Measurements from ENCODE around the gene MTTP. TPM values are rescaled to one million over a fixed set of nuclear protein-coding genes. Genes with fewer than 3 reads are reported as not detected.

The MTTP gene
- total RNA-seq, 2 experiments from 2014 or later, result 0.25 to 0.57 TPM

DNA sequence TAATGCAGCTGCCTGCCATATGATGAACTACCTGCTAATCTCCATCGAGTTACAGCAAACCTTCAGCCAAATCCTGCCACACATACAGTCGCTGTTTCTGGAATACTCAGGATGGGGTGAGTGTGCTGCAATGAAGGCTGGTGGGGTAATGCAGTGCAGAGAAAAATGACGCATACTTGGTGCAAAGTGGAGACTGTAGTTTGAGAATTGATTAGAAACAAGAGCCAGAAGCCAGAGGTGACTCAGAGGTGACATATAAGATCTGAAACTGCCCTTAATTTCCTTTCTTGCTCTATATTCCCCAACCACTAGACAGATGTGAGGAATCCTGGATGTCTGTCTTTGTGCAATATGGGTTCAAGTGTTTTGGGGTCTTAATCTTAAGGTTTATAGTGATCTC lies 61.0 kb downstream of the MTTP start:
- no peak overlapping the region for H3K4me2 ChIP-seq (ENCODE audit: low read length)
- no peak for TF ChIP-seq EZH2phosphoT487 (IDR thresholded peaks at IDR 0.05; ENCODE audit: borderline replicate concordance, low read depth, low read length)
- TF ChIP-seq, protein P1, sequence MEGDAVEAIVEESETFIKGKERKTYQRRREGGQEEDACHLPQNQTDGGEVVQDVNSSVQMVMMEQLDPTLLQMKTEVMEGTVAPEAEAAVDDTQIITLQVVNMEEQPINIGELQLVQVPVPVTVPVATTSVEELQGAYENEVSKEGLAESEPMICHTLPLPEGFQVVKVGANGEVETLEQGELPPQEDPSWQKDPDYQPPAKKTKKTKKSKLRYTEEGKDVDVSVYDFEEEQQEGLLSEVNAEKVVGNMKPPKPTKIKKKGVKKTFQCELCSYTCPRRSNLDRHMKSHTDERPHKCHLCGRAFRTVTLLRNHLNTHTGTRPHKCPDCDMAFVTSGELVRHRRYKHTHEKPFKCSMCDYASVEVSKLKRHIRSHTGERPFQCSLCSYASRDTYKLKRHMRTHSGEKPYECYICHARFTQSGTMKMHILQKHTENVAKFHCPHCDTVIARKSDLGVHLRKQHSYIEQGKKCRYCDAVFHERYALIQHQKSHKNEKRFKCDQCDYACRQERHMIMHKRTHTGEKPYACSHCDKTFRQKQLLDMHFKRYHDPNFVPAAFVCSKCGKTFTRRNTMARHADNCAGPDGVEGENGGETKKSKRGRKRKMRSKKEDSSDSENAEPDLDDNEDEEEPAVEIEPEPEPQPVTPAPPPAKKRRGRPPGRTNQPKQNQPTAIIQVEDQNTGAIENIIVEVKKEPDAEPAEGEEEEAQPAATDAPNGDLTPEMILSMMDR (conservative IDR thresholded peaks at IDR 0.05; ENCODE audit: low read length), result no peak
- H3K4me3 ChIP-seq (ENCODE audit: low read depth, low read length, poor library complexity, severe bottlenecking), result no peak overlapping the region
- H3K27ac ChIP-seq (ENCODE audit: low read depth, low read length, poor library complexity, severe bottlenecking), result no peak overlapping the region
- no peaks in the 10 kb centered on the region for H3K36me3 ChIP-seq (ENCODE audit: insufficient read depth, low read length)
- no TSS peak for BruUV-seq (replicated peaks)
- CTCF ChIA-PET (ENCODE audit: unreplicated experiment), result no interaction called here
- H3K79me2 ChIP-seq (ENCODE audit: insufficient read depth, low read depth, low read length), result no peaks in the 10 kb centered on the region
- H4K20me1 ChIP-seq (ENCODE audit: insufficient read depth, low read length), result no peaks in the 10 kb centered on the region
- H2AFZ ChIP-seq (ENCODE audit: low read length), result no peak overlapping the region
- no peak for DNase-seq (ENCODE audit: low spot score)
- intact Hi-C loops (cut with micrococcal nuclease; ENCODE audit: unreplicated experiment), result loop anchor here (10.0 kb wide), 1 partner anchor 169 kb away; no protein-coding TSS in a partner anchor
- no peaks in the 10 kb centered on the region for H3K9me2 ChIP-seq (ENCODE audit: insufficient read depth, low read length)
- H3K4me1 ChIP-seq (ENCODE audit: insufficient read depth, low read length, poor library complexity, severe bottlenecking), result peaks cover 12% of the 10 kb centered on the region
- no peaks in the 10 kb centered on the region for H3K9me3 ChIP-seq (ENCODE audit: low read length)
- POLR2A ChIA-PET, result interaction anchor here (0.9 kb wide), 1 partner anchor 9 kb away, joined by 4 read pairs; no protein-coding TSS in a partner anchor

DNA sequence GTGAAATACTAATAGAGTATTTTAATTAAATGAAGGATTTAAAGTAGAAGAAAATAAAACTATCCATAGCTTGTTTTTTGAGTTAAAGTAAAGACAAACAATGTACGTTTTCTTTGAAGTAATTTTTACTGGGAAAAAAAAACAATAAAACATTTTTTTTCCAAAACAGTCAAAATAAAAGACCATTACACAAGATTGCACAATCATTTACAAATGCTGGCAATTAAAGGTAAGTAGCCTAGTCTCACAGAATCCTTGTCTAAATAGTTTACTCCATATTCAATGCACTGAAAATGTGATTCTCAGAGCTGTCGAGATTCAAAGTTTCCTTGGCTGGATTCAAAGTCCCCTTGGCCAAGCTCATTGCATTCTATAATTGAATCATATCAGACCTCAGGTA lies 61.8 kb downstream of the MTTP start:
- intact Hi-C loops (cut with micrococcal nuclease; ENCODE audit: unreplicated experiment), result loop anchor here (10.0 kb wide), 1 partner anchor 168 kb away; no protein-coding TSS in a partner anchor
- no peaks in the 10 kb centered on the region for H4K20me1 ChIP-seq (ENCODE audit: insufficient read depth, low read length)
- no peak for TF ChIP-seq EZH2phosphoT487 (IDR thresholded peaks at IDR 0.05; ENCODE audit: borderline replicate concordance, low read depth, low read length)
- CTCF ChIA-PET (ENCODE audit: unreplicated experiment), result no interaction called here
- H2AFZ ChIP-seq (ENCODE audit: low read length), result no peak overlapping the region
- H3K4me1 ChIP-seq (ENCODE audit: insufficient read depth, low read length, poor library complexity, severe bottlenecking), result peaks cover 12% of the 10 kb centered on the region
- H3K4me2 ChIP-seq (ENCODE audit: low read length), result no peak overlapping the region
- no peak overlapping the region for H3K27ac ChIP-seq (ENCODE audit: low read depth, low read length, poor library complexity, severe bottlenecking)
- no peaks in the 10 kb centered on the region for H3K9me3 ChIP-seq (ENCODE audit: low read length)
- H3K9me2 ChIP-seq (ENCODE audit: insufficient read depth, low read length), result no peaks in the 10 kb centered on the region
- H3K79me2 ChIP-seq (ENCODE audit: insufficient read depth, low read depth, low read length), result no peaks in the 10 kb centered on the region
- no TSS peak for BruUV-seq (replicated peaks)
- no peak overlapping the region for H3K4me3 ChIP-seq (ENCODE audit: low read depth, low read length, poor library complexity, severe bottlenecking)
- H3K36me3 ChIP-seq (ENCODE audit: insufficient read depth, low read length), result no peaks in the 10 kb centered on the region
- POLR2A ChIA-PET, result interaction anchor here (0.9 to 1.3 kb wide), 2 partner anchors 8 to 36 kb away, joined by 4 read pairs; no protein-coding TSS in a partner anchor
- no peak for DNase-seq (ENCODE audit: low spot score)

DNA sequence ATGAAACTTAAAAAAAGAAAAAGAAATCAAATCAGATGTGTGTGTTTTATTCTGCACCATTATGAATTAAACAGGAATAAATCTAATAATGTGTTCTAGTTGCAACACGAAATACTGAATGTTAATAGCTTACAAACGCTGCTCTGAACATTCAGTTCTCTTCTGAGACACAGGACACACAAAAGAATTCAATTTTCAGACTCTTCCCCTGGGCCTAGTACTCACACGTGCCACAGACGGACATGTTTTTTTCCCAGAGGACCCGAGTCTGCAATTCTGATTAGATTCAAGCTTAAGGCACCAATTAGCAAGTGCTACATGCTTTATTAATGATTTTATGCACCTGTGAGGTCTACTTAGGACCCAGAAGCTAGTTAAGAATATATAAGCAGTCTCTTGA lies 62.5 kb downstream of the MTTP start:
- no peaks in the 10 kb centered on the region for H3K9me3 ChIP-seq (ENCODE audit: low read length)

More for the DNA sequence above, 62.5 kb downstream of the MTTP start:
- no TSS peak for BruUV-seq (replicated peaks)
- no peak overlapping the region for H3K27ac ChIP-seq (ENCODE audit: low read depth, low read length, poor library complexity, severe bottlenecking)
- H3K4me2 ChIP-seq (ENCODE audit: low read length), result no peak overlapping the region
- H3K79me2 ChIP-seq (ENCODE audit: insufficient read depth, low read depth, low read length), result no peaks in the 10 kb centered on the region
- H3K9me2 ChIP-seq (ENCODE audit: insufficient read depth, low read length), result no peaks in the 10 kb centered on the region
- intact Hi-C loops (cut with micrococcal nuclease; ENCODE audit: unreplicated experiment), result loop anchor here (10.0 kb wide), 1 partner anchor 168 kb away; no protein-coding TSS in a partner anchor
- H3K4me1 ChIP-seq (ENCODE audit: insufficient read depth, low read length, poor library complexity, severe bottlenecking), result peaks cover 12% of the 10 kb centered on the region
- ChIA-PET POLR2A (interaction anchor here (1.3 kb wide), 1 partner anchor 36 kb away, joined by 4 read pairs; no protein-coding TSS in a partner anchor), CTCF (ENCODE audit: unreplicated experiment) (no interaction called here)
- no peak for TF ChIP-seq EZH2phosphoT487 (IDR thresholded peaks at IDR 0.05; ENCODE audit: borderline replicate concordance, low read depth, low read length)
- TF ChIP-seq, protein P1 (conservative IDR thresholded peaks at IDR 0.05; ENCODE audit: low read length), result no peak
- no peaks in the 10 kb centered on the region for H3K36me3 ChIP-seq (ENCODE audit: insufficient read depth, low read length)
- DNase-seq (ENCODE audit: low spot score), result no peak
- H2AFZ ChIP-seq (ENCODE audit: low read length), result no peak overlapping the region
- H4K20me1 ChIP-seq (ENCODE audit: insufficient read depth, low read length), result no peaks in the 10 kb centered on the region
- no peak overlapping the region for H3K4me3 ChIP-seq (ENCODE audit: low read depth, low read length, poor library complexity, severe bottlenecking)

Measured in OCI-LY7 (cell line).